Mesendoderm (in vitro differentiated cells): ENCODE data around the gene GSTP1.
A peak's percentile ranks its signal among the peaks of the same experiment; 100 is the strongest.

Source experiments
- DNase-seq: peaks from one replicate; pipeline ENCODE4 v3.0.0; 2013
- H2AK5ac ChIP-seq: 2 replicates; pipeline ENCODE4 v1.6.1; 2013; ENCODE audit warnings: low read length, inconsistent platforms
- H2BK120ac ChIP-seq: 2 replicates; pipeline ENCODE4 v1.6.1; 2013; ENCODE audit warnings: low read depth, mild to moderate bottlenecking, low read length, moderate library complexity, mixed read lengths
- H2BK15ac ChIP-seq: replicated peaks from 2 replicates; pipeline ENCODE4 v1.6.1; 2013; ENCODE audit warnings: low read depth, mild to moderate bottlenecking, moderate library complexity
- H2BK5ac ChIP-seq: 2 replicates; pipeline ENCODE4 v1.6.1; 2013; ENCODE audit warnings: low read length, inconsistent platforms
- H3K18ac ChIP-seq: 2 replicates; pipeline ENCODE4 v1.6.1; 2013; ENCODE audit warnings: mild to moderate bottlenecking, low read length, mixed read lengths
- H3K23ac ChIP-seq: one replicate; pipeline ENCODE4 v1.6.1; 2013; ENCODE audit warnings: low read length
- H3K27ac ChIP-seq: 2 replicates; pipeline ENCODE4 v1.5.1; 2013; ENCODE audit warnings: low read depth, mild to moderate bottlenecking, inconsistent platforms, low read length, moderate library complexity
- H3K27me3 ChIP-seq: 2 replicates; pipeline ENCODE4 v1.6.1; 2013; ENCODE audit warnings: low read length, control low read depth, mild to moderate bottlenecking, inconsistent platforms; ENCODE audit not compliant: insufficient read depth, poor library complexity
- H3K36me3 ChIP-seq: 2 replicates; pipeline ENCODE4 v1.6.1; 2013; ENCODE audit warnings: low read length, inconsistent platforms; ENCODE audit not compliant: control insufficient read depth, insufficient read depth
- H3K4ac ChIP-seq: one replicate; pipeline ENCODE4 v1.6.1; 2013; ENCODE audit warnings: low read depth, mild to moderate bottlenecking, low read length, moderate library complexity
- H3K4me1 ChIP-seq: 2 replicates; pipeline ENCODE4 v1.6.1; 2013; ENCODE audit warnings: low read depth, low read length, inconsistent platforms; ENCODE audit not compliant: control insufficient read depth
- H3K4me2 ChIP-seq: 2 replicates; pipeline ENCODE4 v1.6.1; 2013; ENCODE audit warnings: low read length
- H3K4me3 ChIP-seq: 2 replicates; pipeline ENCODE4 v1.5.1; 2013; ENCODE audit warnings: mild to moderate bottlenecking, low read length
- H3K56ac ChIP-seq: one replicate; pipeline ENCODE4 v1.6.1; 2013; ENCODE audit warnings: low read length
- H3K79me1 ChIP-seq: 2 replicates; pipeline ENCODE4 v1.6.1; 2013; ENCODE audit warnings: low read length, inconsistent platforms
- H3K79me2 ChIP-seq: 2 replicates; pipeline ENCODE4 v1.6.1; 2013; ENCODE audit warnings: mild to moderate bottlenecking, low read length; ENCODE audit not compliant: control insufficient read depth, insufficient read depth
- H3K9ac ChIP-seq: 2 replicates; pipeline ENCODE4 v1.6.1; 2013; ENCODE audit warnings: low read length, inconsistent platforms
- H4K5ac ChIP-seq: one replicate; pipeline ENCODE4 v1.6.1; 2013; ENCODE audit warnings: low read length
- H4K8ac ChIP-seq: one replicate; pipeline ENCODE4 v1.6.1; 2013; ENCODE audit warnings: low read depth, mild to moderate bottlenecking, control low read depth, low read length, moderate library complexity
- WGBS: extraction: QIAGEN DNeasy Blood & Tissue Kit; methylation state at CpG from one replicate; pipeline ENCODE4 v1.1.7; 2013; ENCODE audit warnings: low lambda C conversion rate, missing lambda C conversion rate; ENCODE audit not compliant: insufficient coverage; ENCODE audit errors: extremely low coverage; 5-methylcytosine and 5-hydroxymethylcytosine counted together

GSTP1 gene

DNA sequence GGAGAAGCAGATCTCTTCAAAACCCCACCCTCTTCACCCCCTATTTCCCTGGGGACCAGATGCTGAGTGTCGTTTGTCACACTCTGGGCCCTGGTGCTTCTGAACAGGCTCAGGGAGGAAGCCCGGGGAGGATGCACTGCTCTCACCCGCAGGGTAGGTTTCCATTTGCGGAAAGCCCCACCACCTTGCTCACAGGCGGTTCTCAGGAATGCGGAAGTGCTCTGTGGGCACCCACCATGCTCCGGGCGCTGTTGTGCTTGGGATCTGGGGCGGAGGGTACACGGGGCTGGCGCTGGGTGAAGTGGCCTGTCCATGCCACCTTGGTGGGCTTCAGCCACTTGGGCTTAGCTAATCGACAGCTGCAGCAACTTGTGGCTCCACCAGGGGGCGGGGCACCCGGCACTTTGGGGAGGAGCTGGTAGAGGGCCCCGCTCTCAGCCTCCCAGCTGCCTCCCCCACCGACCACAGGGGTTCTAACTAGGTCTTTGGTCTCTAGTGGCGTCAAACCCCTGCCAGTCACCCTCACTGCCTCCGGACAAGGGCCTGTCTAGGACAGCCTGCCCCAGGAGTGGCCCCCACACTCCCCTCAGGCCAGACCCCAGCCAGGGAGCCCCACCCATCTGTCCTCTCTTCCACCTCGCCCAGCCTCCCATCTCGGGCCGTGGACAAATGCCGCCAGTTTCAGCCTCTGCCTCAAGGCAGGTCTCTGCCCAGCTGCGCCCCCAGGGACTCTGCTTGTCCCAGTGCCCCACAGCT lies 30.5 kb downstream of the GSTP1 start:
- no peak overlapping the region for H2BK120ac ChIP-seq
- H3K4me1 ChIP-seq: peaks cover 18% of the 10 kb centered on the region
- no peak overlapping the region for H3K18ac ChIP-seq
- H3K27ac ChIP-seq: peak overlapping the region; percentile 34
- H3K79me2 ChIP-seq: no peaks in the 10 kb centered on the region
- no peaks in the 10 kb centered on the region for H3K36me3 ChIP-seq
- no peaks in the 10 kb centered on the region for H3K27me3 ChIP-seq
- H3K4me3 ChIP-seq: no peak overlapping the region
- no peaks in the 10 kb centered on the region for H3K79me1 ChIP-seq
- peak overlapping the region; percentile 80 for H3K56ac ChIP-seq
- no peak overlapping the region for H4K5ac ChIP-seq
- DNase-seq: peak; percentile 70
- H4K8ac ChIP-seq: no peak overlapping the region
- no peak overlapping the region for H2AK5ac ChIP-seq
- no peak overlapping the region for H3K4ac ChIP-seq
- H2BK15ac ChIP-seq: no peak overlapping the region
- peak overlapping the region; percentile 52 for H3K9ac ChIP-seq
- no peak overlapping the region for H2BK5ac ChIP-seq
- H3K23ac ChIP-seq: no peak overlapping the region
- H3K4me2 ChIP-seq: peak overlapping the region; percentile 52
- WGBS: no CpG with 5 or more reads among the region's 23 CpGs

GRCh38 chr11:67614730-67615714 lies 31.4 kb downstream of the GSTP1 start:
- no peak overlapping the region for H2AK5ac ChIP-seq

DNA sequence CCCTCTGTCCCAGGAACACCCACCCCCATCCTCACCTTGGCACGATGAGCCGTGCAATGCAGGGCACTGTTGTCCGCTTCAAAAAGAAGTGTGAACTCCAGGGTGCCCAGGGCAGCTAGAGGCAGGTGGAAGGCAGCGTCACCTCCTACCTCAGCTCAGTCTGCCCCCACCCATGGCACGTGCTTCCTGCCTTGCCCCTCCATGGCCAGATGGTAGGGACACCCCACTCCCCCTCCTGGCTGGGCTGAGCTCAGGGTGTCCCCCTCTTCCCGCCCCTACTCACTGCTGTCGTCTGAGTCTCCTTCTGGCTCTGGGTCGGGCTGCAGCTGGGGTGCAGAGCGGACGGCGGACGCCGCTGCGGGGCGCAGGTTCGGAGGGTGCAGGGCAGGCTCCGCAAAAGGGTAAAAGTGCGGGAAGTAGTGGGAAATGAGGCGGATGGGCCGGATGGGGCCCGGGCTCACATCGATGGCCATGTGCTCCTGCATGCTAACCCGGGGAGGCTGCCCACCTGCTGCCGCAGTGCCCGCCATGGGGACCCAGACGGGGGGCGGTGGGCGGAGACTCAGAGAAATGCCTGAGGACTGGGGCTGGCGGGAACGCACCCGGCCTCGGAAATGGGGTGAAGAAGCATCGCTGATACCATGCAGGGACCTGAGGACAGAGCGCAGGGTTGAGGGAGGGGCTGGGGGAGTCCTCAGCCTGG lies 32.3 kb downstream of the GSTP1 start:
- H3K9ac ChIP-seq: peak overlapping the region; percentile 40
- no CpG with 5 or more reads among the region's 34 CpGs for WGBS
- no peak overlapping the region for H3K27ac ChIP-seq

More at GRCh38 chr11:67614730-67615714, 31.4 kb downstream of the GSTP1 start:
- Histone ChIP-seq H3K36me3 (no peaks in the 10 kb centered on the region), H3K27ac (no peak overlapping the region), H3K18ac (no peak overlapping the region), H3K4me1 (peaks cover 18% of the 10 kb centered on the region), H4K5ac (no peak overlapping the region), H3K56ac (peak overlapping the region; percentile 80), H3K9ac (peak overlapping the region; percentile 52), H4K8ac (no peak overlapping the region), H2BK15ac (no peak overlapping the region), H3K4me2 (no peak overlapping the region), H3K4ac (no peak overlapping the region), H2BK5ac (no peak overlapping the region), H2BK120ac (no peak overlapping the region), H3K27me3 (no peaks in the 10 kb centered on the region), H3K79me2 (no peaks in the 10 kb centered on the region), H3K23ac (no peak overlapping the region), H3K4me3 (no peak overlapping the region), H3K79me1 (no peaks in the 10 kb centered on the region)
- DNase-seq: peak; percentile 81
- WGBS: no CpG with 5 or more reads among the region's 18 CpGs

DNA sequence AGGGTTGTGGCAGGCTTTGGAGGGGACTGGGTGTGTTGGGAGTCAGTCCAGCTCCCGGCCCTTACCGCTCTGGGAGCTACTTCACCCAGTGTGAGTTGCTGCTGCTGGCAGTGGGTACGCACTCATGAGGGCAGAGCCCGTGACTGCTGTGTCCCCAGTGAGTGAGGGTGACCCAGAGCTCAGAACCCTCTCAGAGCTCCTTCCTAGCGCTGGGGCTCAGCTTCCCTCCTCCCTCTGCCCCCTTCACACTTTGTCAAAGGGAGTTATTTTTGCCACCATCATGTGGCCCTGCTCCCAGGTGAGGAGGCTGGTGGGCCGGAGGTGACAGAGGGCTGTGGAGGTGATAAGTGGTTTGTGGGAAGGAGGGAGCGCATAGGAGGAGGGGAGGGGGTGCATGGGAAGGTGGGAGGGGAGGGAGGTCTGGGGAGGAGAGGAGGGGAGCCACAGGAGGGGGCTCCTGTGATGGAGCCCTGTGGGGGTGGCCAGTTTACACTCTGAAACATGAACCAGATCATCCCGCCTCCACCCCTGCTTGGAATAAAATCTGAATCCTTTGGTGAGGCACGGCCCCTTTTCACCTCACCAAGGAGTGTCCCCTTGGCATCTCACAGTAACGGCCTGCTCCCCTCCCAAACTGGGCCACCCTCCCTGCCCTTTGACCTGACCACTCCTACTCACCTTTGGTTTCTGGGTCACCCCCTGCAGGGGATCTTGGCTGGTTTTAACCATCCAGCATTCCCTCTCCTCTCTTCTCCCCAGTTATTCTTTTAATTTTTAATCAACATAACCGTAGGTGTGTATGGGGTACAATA lies 33.0 kb downstream of the GSTP1 start:
- DNase-seq: peak; percentile 63
- WGBS: no CpG with 5 or more reads among the region's 11 CpGs

More for the DNA sequence above, 32.3 kb downstream of the GSTP1 start:
- no peak overlapping the region for H4K5ac ChIP-seq
- no peaks in the 10 kb centered on the region for H3K79me2 ChIP-seq
- H2BK5ac ChIP-seq: no peak overlapping the region
- H3K36me3 ChIP-seq: no peaks in the 10 kb centered on the region
- peak overlapping the region; percentile 38 for H3K4me2 ChIP-seq
- H3K23ac ChIP-seq: peak overlapping the region; percentile 90
- H3K4me3 ChIP-seq: no peak overlapping the region
- no peak overlapping the region for H2BK15ac ChIP-seq
- no peaks in the 10 kb centered on the region for H3K79me1 ChIP-seq
- H3K4ac ChIP-seq: no peak overlapping the region
- no peaks in the 10 kb centered on the region for H3K27me3 ChIP-seq
- no peak for DNase-seq
- H3K56ac ChIP-seq: peak overlapping the region; percentile 77
- no peak overlapping the region for H2BK120ac ChIP-seq
- H3K4me1 ChIP-seq: peaks cover 18% of the 10 kb centered on the region
- H4K8ac ChIP-seq: no peak overlapping the region
- peak overlapping the region; percentile 83 for H2AK5ac ChIP-seq
- H3K18ac ChIP-seq: no peak overlapping the region

More for the DNA sequence above, 33.0 kb downstream of the GSTP1 start:
- no peaks in the 10 kb centered on the region for H3K79me1 ChIP-seq
- H3K79me2 ChIP-seq: no peaks in the 10 kb centered on the region
- no peaks in the 10 kb centered on the region for H3K36me3 ChIP-seq
- H3K4me3 ChIP-seq: no peak overlapping the region
- H3K56ac ChIP-seq: peak overlapping the region; percentile 51
- H3K23ac ChIP-seq: no peak overlapping the region
- peak overlapping the region; percentile 2 for H3K9ac ChIP-seq
- no peak overlapping the region for H4K8ac ChIP-seq
- peaks cover 18% of the 10 kb centered on the region for H3K4me1 ChIP-seq
- no peak overlapping the region for H3K27ac ChIP-seq
- no peak overlapping the region for H3K4me2 ChIP-seq
- H3K4ac ChIP-seq: no peak overlapping the region
- H3K18ac ChIP-seq: no peak overlapping the region
- H2AK5ac ChIP-seq: no peak overlapping the region
- H3K27me3 ChIP-seq: no peaks in the 10 kb centered on the region
- H2BK5ac ChIP-seq: no peak overlapping the region
- H2BK15ac ChIP-seq: no peak overlapping the region
- H4K5ac ChIP-seq: no peak overlapping the region
- no peak overlapping the region for H2BK120ac ChIP-seq
